ENCODE measurements around the gene UQCC5.

The UQCC5 gene

DNA sequence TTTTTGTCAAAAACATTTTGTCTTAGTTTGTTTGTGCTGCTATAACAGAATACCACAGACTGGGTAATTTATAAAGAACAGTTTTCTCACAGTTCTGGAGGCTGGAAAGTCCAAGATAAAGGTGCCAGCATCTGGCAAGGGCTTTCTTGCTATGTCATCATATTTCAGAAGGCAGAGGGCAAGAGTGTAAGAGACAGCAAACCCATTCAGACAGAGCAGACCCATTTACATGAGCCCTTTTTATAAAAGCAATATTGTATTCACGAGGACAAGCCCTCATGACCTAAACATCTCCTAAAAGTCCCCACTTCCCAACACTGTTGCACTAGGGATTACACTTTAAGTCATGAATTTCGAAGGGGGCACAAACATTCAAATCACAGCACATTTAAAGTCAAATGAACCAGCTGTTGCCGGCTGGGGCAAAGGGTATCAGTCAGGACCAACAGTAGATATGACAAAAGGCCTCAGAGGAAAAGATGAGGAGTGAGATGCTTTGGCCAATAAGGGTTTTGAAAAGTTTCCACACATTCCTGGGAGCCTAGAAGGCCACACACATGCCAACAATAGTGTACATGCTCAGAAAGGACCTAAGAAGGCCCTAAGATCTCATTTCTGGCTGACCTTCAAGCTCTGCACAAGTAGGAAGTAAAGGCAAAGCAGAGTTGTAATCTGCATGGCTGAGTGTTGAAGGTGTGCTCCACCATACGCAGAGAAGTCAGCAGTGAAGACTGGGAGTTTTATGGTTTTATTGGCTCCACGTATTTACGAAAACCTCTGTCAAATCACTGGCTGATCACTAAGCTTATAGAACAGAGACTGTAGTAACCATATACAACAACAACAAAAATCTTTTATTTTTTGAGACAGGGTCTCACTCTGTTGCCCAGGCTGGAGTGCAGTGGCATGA is 37.9 kb downstream of the UQCC5 start:
- Histone ChIP-seq H3K4me3 (ENCODE audit: insufficient read depth, low read depth, low read length) (no peak overlapping the region), H3K4me1 (ENCODE audit: control insufficient read depth, insufficient read depth, low read length) (no peaks in the 10 kb centered on the region), H3K36me3 (ENCODE audit: control insufficient read depth, insufficient read depth, low read length) (peaks cover 25% of the 10 kb centered on the region), H3K27me3 (ENCODE audit: control insufficient read depth, insufficient read depth, low read length, poor library complexity, severe bottlenecking) (no peaks in the 10 kb centered on the region), H3K27ac (ENCODE audit: insufficient read depth, low read depth, low read length, poor library complexity, severe bottlenecking) (no peak overlapping the region), H3K9me3 (ENCODE audit: control insufficient read depth, low read length) (no peaks in the 10 kb centered on the region)
- 89 to 93% methylated on average over 6 of the region's 6 CpGs for WGBS, 2 experiments

Measured in ectodermal cell (in vitro differentiated cells).